Measurements from ENCODE around the gene MINDY4.

GRCh38 chr7:30859940-30860496 lies 88.8 kb downstream of the MINDY4 start:
- no peak for TF ChIP-seq CTCF (IDR thresholded peaks at IDR 0.05)
- TF ChIP-seq POLR2A (IDR thresholded peaks at IDR 0.05), result no peak
